ENCODE data around the gene NIPA2. TPM values are rescaled to one million over a fixed set of nuclear protein-coding genes. Genes with fewer than 3 reads are reported as not detected.

NIPA2 gene
- total RNA-seq, 3 donors from 2014 or later = 35.7 to 50.8 (median 40.3) TPM

GRCh38 chr15:22913646-22914380 is 75.3 kb downstream of the NIPA2 start:
- Histone ChIP-seq H3K36me3 (peaks cover 35% of the 10 kb centered on the region), H3K4me3 (no peak overlapping the region), H3K27me3 (no peaks in the 10 kb centered on the region), H3K4me1 (no peaks in the 10 kb centered on the region), H3K27ac (no peak overlapping the region), H3K9me3 (no peaks in the 10 kb centered on the region)
- TF ChIP-seq CTCF (IDR thresholded peaks at IDR 0.05) (no peak), POLR2A (IDR thresholded peaks at IDR 0.05) (no peak), POLR2AphosphoS5 (IDR thresholded peaks at IDR 0.05) (no peak)
- intact Hi-C loops (cut with DNase I; ENCODE audit: low total_unique reads) = no loop called here
- DNase-seq (ENCODE audit: low spot score in 2 of 2) = no peak

- Histone ChIP-seq H3K36me3 (peaks cover 22% of the 10 kb centered on the region), H3K27me3 (no peaks in the 10 kb centered on the region), H3K4me3 (no peak overlapping the region), H3K9me3 (no peaks in the 10 kb centered on the region), H3K4me1 (no peaks in the 10 kb centered on the region), H3K27ac (no peak overlapping the region)
- TF ChIP-seq POLR2AphosphoS5 (IDR thresholded peaks at IDR 0.05) (no peak), POLR2A (IDR thresholded peaks at IDR 0.05) (no peak), CTCF (IDR thresholded peaks at IDR 0.05) (no peak)
- intact Hi-C loops (cut with DNase I; ENCODE audit: low total_unique reads) = no loop called here
- DNase-seq (ENCODE audit: low spot score in 2 of 2) = no peak
Measured at GRCh38 chr15:22915866-22916515, 77.5 kb downstream of the NIPA2 start.

- intact Hi-C loops (cut with DNase I; ENCODE audit: low total_unique reads) = no loop called here
- no peak for DNase-seq (ENCODE audit: low spot score in 2 of 2)
- no peak for TF ChIP-seq POLR2A (IDR thresholded peaks at IDR 0.05)
- Histone ChIP-seq H3K36me3 (peaks cover 22% of the 10 kb centered on the region), H3K4me3 (no peak overlapping the region), H3K27ac (no peak overlapping the region), H3K27me3 (no peaks in the 10 kb centered on the region), H3K9me3 (no peaks in the 10 kb centered on the region), H3K4me1 (no peaks in the 10 kb centered on the region)
Measured at GRCh38 chr15:22916606-22917350, 78.3 kb downstream of the NIPA2 start.

- Histone ChIP-seq H3K9me3 (no peaks in the 10 kb centered on the region), H3K36me3 (peaks cover 15% of the 10 kb centered on the region), H3K4me1 (no peaks in the 10 kb centered on the region), H3K4me3 (no peak overlapping the region), H3K27me3 (no peaks in the 10 kb centered on the region), H3K27ac (no peak overlapping the region)
- intact Hi-C loops (cut with DNase I; ENCODE audit: low total_unique reads) = no loop called here
- no peak for DNase-seq (ENCODE audit: low spot score in 2 of 2)
- no peak for TF ChIP-seq POLR2AphosphoS5 (IDR thresholded peaks at IDR 0.05)
Measured at GRCh38 chr15:22917556-22917955, 79.1 kb downstream of the NIPA2 start.

Other genes starting within 250 kb of the NIPA2 start
- gene NIPA1, start 52.0 kb upstream of the NIPA2 start, total RNA-seq = 10 to 100 TPM in 1 of 3 donors, 1 to 10 TPM in 2; 5.4 to 15.4 (median 9.5) TPM
- gene CYFIP1, start 141.7 kb downstream of the NIPA2 start, total RNA-seq = 100 to 1,000 TPM in 2 of 3 donors, 10 to 100 TPM in 1; 97.9 to 128 (median 124) TPM
- gene TUBGCP5, start 200.9 kb downstream of the NIPA2 start, total RNA-seq = 10 to 100 TPM; 27.5 to 33.6 (median 28.0) TPM